Muscle of back (tissue), 11 donors: ENCODE measurements around the gene CNOT3. TPM values are rescaled to one million over a fixed set of nuclear protein-coding genes. Genes with fewer than 3 reads are reported as not detected.
A peak's percentile ranks its signal among the peaks of the same experiment; 100 is the strongest.

Source experiments
- DNase-seq, 3 donors: peaks; one replicate each; pipeline versions ENCODE4 v3.0.0 to v3.0.0-alpha.2; 2013
- polyA plus RNA-seq, 10 donors: library from polyadenylated mRNA; unstranded; fragments of 120-200 nt; gene quantifications; one replicate each; pipeline ENCODE4 v1.2.1, GENCODE V29; 2013; ENCODE audit not compliant: insufficient read length in 10 of 10

The CNOT3 gene
- polyA plus RNA-seq, 10 donors: 30.0 to 46.6 (median 35.3) TPM

GRCh38 chr19:54115109-54116063, 22.2 kb upstream of the CNOT3 start, which contains the start of the genes PRPF31 and TFPT:
Gene PRPF31 (plus strand): TSS chr19:54115754. CDS start chr19:54118279, 2,525 bp downstream.
Gene TFPT (minus strand): TSS chr19:54115657. CDS start chr19:54115269, 388 bp downstream.
- DNase-seq: peak; percentile 98 to 100 (median 99)

GRCh38 chr19:54121259-54121658, 16.3 kb upstream of the CNOT3 start:
- no peak for DNase-seq

- no peak for DNase-seq
Observed at GRCh38 chr19:54123682-54124081, 13.9 kb upstream of the CNOT3 start.

GRCh38 chr19:54124393-54124792, 13.2 kb upstream of the CNOT3 start:
- DNase-seq: no peak

GRCh38 chr19:54125713-54126112, 11.8 kb upstream of the CNOT3 start:
- no peak for DNase-seq

- DNase-seq: no peak
Observed at GRCh38 chr19:54127688-54128440, 9.7 kb upstream of the CNOT3 start.

- DNase-seq: no peak
Observed at GRCh38 chr19:54128441-54128725, 9.2 kb upstream of the CNOT3 start.

- no peak for DNase-seq
Observed at GRCh38 chr19:54128796-54129616, 8.6 kb upstream of the CNOT3 start.

- no peak for DNase-seq
Observed at GRCh38 chr19:54129617-54129996, 8.0 kb upstream of the CNOT3 start.

GRCh38 chr19:54133312-54133956, 4.1 kb upstream of the CNOT3 start:
- DNase-seq: peak in 2 of 3 donors; percentile 24 to 47

- no peak for DNase-seq
Observed at GRCh38 chr19:54133957-54134590, 3.5 kb upstream of the CNOT3 start.

GRCh38 chr19:54136086-54136863, 1.3 kb upstream of the CNOT3 start:
- no peak for DNase-seq

GRCh38 chr19:54136864-54137698, 481 bp upstream of the CNOT3 start:
- DNase-seq: peak; percentile 100

- no peak for DNase-seq
Observed at GRCh38 chr19:54138489-54139256, 1.1 kb downstream of the CNOT3 start.

GRCh38 chr19:54141356-54141755, 3.8 kb downstream of the CNOT3 start:
- no peak for DNase-seq

GRCh38 chr19:54142166-54142780, 4.7 kb downstream of the CNOT3 start:
- no peak for DNase-seq

- no peak for DNase-seq
Observed at GRCh38 chr19:54145541-54146158, 8.1 kb downstream of the CNOT3 start.
